ENCODE measurements around the gene SLC26A6.

- TF ChIP-seq, protein P1, sequence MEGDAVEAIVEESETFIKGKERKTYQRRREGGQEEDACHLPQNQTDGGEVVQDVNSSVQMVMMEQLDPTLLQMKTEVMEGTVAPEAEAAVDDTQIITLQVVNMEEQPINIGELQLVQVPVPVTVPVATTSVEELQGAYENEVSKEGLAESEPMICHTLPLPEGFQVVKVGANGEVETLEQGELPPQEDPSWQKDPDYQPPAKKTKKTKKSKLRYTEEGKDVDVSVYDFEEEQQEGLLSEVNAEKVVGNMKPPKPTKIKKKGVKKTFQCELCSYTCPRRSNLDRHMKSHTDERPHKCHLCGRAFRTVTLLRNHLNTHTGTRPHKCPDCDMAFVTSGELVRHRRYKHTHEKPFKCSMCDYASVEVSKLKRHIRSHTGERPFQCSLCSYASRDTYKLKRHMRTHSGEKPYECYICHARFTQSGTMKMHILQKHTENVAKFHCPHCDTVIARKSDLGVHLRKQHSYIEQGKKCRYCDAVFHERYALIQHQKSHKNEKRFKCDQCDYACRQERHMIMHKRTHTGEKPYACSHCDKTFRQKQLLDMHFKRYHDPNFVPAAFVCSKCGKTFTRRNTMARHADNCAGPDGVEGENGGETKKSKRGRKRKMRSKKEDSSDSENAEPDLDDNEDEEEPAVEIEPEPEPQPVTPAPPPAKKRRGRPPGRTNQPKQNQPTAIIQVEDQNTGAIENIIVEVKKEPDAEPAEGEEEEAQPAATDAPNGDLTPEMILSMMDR (IDR thresholded peaks at IDR 0.05) = no peak
- TF ChIP-seq POLR2AphosphoS5 (IDR thresholded peaks at IDR 0.05; ENCODE audit: low read depth, low read length) = no peak
- no peak for TF ChIP-seq TCF7L2 (IDR thresholded peaks at IDR 0.05; ENCODE audit: low read depth, low read length)
Observed at GRCh38 chr3:48681541-48681880, 46.2 kb upstream of the SLC26A6 start.
